A549 (cell line): ENCODE results near the gene RTL1.

Experiments
- BCL3 ChIP-seq: fragments of >200 bp; sonication (Bioruptor Twin); formaldehyde crosslinking; IDR thresholded peaks from 3 replicates; pipeline ENCODE4 v1.6.1; 2016
- CBX8 ChIP-seq: fragments of 200-600 bp; sonication (generic); IDR thresholded peaks from 2 replicates; pipeline ENCODE4 v1.6.1; 2016
- CEBPB ChIP-seq, 2 experiments: fragments of >200 bp in 1 of 2; sonication (Bioruptor Twin) in 1 of 2; formaldehyde crosslinking in 1 of 2; IDR thresholded peaks; 2 replicates each; pipeline ENCODE4 v1.6.1; 2012 to 2016
- CTCF ChIP-seq: fragments of >200 bp; sonication (Bioruptor Twin); formaldehyde crosslinking; IDR thresholded peaks from 3 replicates; pipeline ENCODE4 v1.5.1; 2016
- EHMT2 ChIP-seq: fragments of 200-600 bp; sonication (generic); IDR thresholded peaks from 2 replicates; pipeline ENCODE4 v1.6.1; 2016; ENCODE audit warnings: antibody characterized with exemption, low read depth, mild to moderate bottlenecking, moderate library complexity
- EP300 ChIP-seq, 2 experiments: fragments of >200 bp; sonication (Bioruptor Twin); formaldehyde crosslinking; IDR thresholded peaks; 2 replicates in 1 of 2; 3 replicates in 1 of 2; pipeline ENCODE4 v1.6.1; 2016 to 2017
- ESRRA ChIP-seq: fragments of 150-350 bp; IDR thresholded peaks from 2 replicates; pipeline ENCODE4 v1.6.1; 2014; ENCODE audit warnings: mild to moderate bottlenecking, low read length, borderline replicate concordance
- HMGXB4 ChIP-seq: fragments of 250-450 bp; sonication (Bioruptor Pico); IDR thresholded peaks from 2 replicates; pipeline ENCODE4 v1.5.0; 2021; ENCODE audit warnings: mild to moderate bottlenecking, moderate library complexity, borderline replicate concordance
- MAFK ChIP-seq: fragments of 450-650 bp; IDR thresholded peaks from 2 replicates; pipeline ENCODE4 v1.6.1; 2014; ENCODE audit not compliant: partially characterized antibody
- MAX ChIP-seq: IDR thresholded peaks from 2 replicates; pipeline ENCODE4 v1.6.1; 2012
- MAZ ChIP-seq: fragments of 150-350 bp; IDR thresholded peaks from 2 replicates; pipeline ENCODE4 v1.6.1; 2014; ENCODE audit warnings: antibody characterized with exemption, low read depth, low read length, borderline replicate concordance
- POLR2A ChIP-seq: IDR thresholded peaks from 2 replicates; pipeline ENCODE4 v1.6.1; 2012; ENCODE audit warnings: mild to moderate bottlenecking, low read length
- RFX5 ChIP-seq: fragments of 450-650 bp; IDR thresholded peaks from 2 replicates; pipeline ENCODE4 v1.7.1; 2014; ENCODE audit warnings: antibody characterized with exemption, mild to moderate bottlenecking, moderate library complexity
- ZFP36 ChIP-seq: fragments of 450-650 bp; IDR thresholded peaks from 2 replicates; pipeline ENCODE4 v1.6.1; 2014; ENCODE audit warnings: borderline replicate concordance; ENCODE audit not compliant: partially characterized antibody

- no peak for TF ChIP-seq CBX8
- TF ChIP-seq ESRRA, result no peak
- TF ChIP-seq CTCF, result no peak
- TF ChIP-seq EHMT2, result no peak
- no peak for TF ChIP-seq MAFK
- no peak for TF ChIP-seq HMGXB4 (CRISPR knock-in tag)
- TF ChIP-seq ZFP36, result no peak
- TF ChIP-seq MAZ, result no peak
- no peak for TF ChIP-seq POLR2A
- TF ChIP-seq RFX5, result no peak
- TF ChIP-seq MAX, result no peak
- no peak for TF ChIP-seq EP300 (IDR thresholded peaks at IDR 0.05)
- TF ChIP-seq CEBPB (IDR thresholded peaks at IDR 0.05), result no peak
- TF ChIP-seq BCL3, result no peak
Measured at GRCh38 chr14:100844421-100844820, 59.1 kb downstream of the RTL1 start.
